Transverse colon (tissue), 4 donors: ENCODE results near the gene BRIP1. TPM values are rescaled to one million over a fixed set of nuclear protein-coding genes. Genes with fewer than 3 reads are reported as not detected.

Experiments used
- DNase-seq: peaks from one replicate; pipeline ENCODE4 v3.0.0-alpha.2; 2019
- H3K27ac ChIP-seq, 4 donors: fragments of 200-600 bp; sonication (generic); 2 replicates each; pipeline ENCODE4 v1.5.1; 2016 to 2018; ENCODE audit warnings: inconsistent platforms in 4 of 4
- H3K27me3 ChIP-seq: fragments of 200-600 bp; sonication (generic); 2 replicates; pipeline ENCODE4 v1.5.1; 2017; ENCODE audit warnings: inconsistent platforms
- H3K36me3 ChIP-seq, 4 donors: fragments of 200-600 bp; sonication (generic); 2 replicates each; pipeline ENCODE4 v1.5.1; 2017 to 2019; ENCODE audit warnings: inconsistent platforms in 4 of 4
- H3K4me1 ChIP-seq, 4 donors: fragments of 200-600 bp; sonication (generic); 2 replicates each; pipeline ENCODE4 v1.5.1; 2017 to 2020; ENCODE audit warnings: inconsistent platforms in 4 of 4
- H3K4me3 ChIP-seq, 4 donors: fragments of 200-600 bp; sonication (generic); 1 replicate in 1 of 4; 2 replicates in 3 of 4; pipeline versions ENCODE4 v1.5.1 to v1.6.1; 2017 to 2019; ENCODE audit warnings: inconsistent platforms in 4 of 4
- H3K9me3 ChIP-seq, 2 donors: fragments of 200-600 bp; sonication (generic); 2 replicates each; pipeline ENCODE4 v1.5.1; 2017 to 2019; ENCODE audit warnings: inconsistent platforms in 2 of 2
- EP300 ChIP-seq: sonication (generic); formaldehyde crosslinking; IDR thresholded peaks from one replicate; pipeline ENCODE4 v1.6.1; 2017; ENCODE audit warnings: antibody characterized with exemption, low read depth
- POLR2A ChIP-seq: fragments of 450-650 bp; IDR thresholded peaks from one replicate; pipeline ENCODE4 v1.6.1; 2016; ENCODE audit warnings: antibody characterized with exemption, mild to moderate bottlenecking, moderate library complexity
- POLR2AphosphoS5 ChIP-seq, 3 donors: sonication (generic); formaldehyde crosslinking; IDR thresholded peaks; one replicate each; pipeline ENCODE4 v1.6.1; 2016; ENCODE audit warnings: antibody characterized with exemption in 3 of 3
- WGBS, 2 donors: methylation state at CpG; one replicate each; pipeline ENCODE4 v1.1.5; 2018; ENCODE audit warnings: low coverage in 1 of 2; 5-methylcytosine and 5-hydroxymethylcytosine counted together
- in situ Hi-C, 4 donors: fragments of 200-750 bp; cut with MboI; loops; one replicate each; pipeline versions ENCODE4 v1.15.0 to v1.15.1; 2017; ENCODE audit warnings: low sequenced_read_pairs in 3 of 4, low pct_ligation_motif_present in 1 of 4, low pct_unique_long_range_greater_than_20kb in 1 of 4
- intact Hi-C: fragments of 100-400 bp; cut with DNase I; formaldehyde crosslinking; loops from one replicate; pipeline ENCODE4 v1.15.1; 2023; ENCODE audit warnings: low total_unique reads
- total RNA-seq, 4 donors: library from RNA; depleted of rRNA; stranded (reverse); fragments of >200 nt; gene quantifications; one replicate each; pipeline ENCODE4 v1.1.0, GENCODE V29; 2016
- TF ChIP-seq, protein P1 (sequence below), 5 experiments: fragments of 200-600 bp in 3 of 5; fragments of 450-650 bp in 2 of 5; sonication (generic) in 3 of 5; IDR thresholded peaks; 1 replicate in 2 of 5; 2 replicates in 3 of 5; pipeline ENCODE4 v1.5.1; 2016 to 2017; ENCODE audit warnings: antibody characterized with exemption in 5 of 5, inconsistent platforms in 3 of 5, mild to moderate bottlenecking in 2 of 5, moderate library complexity in 1 of 5

BRIP1 gene
- total RNA-seq, 4 donors from 2014 or later: 0.80 to 1.9 (median 1.2) TPM

DNA sequence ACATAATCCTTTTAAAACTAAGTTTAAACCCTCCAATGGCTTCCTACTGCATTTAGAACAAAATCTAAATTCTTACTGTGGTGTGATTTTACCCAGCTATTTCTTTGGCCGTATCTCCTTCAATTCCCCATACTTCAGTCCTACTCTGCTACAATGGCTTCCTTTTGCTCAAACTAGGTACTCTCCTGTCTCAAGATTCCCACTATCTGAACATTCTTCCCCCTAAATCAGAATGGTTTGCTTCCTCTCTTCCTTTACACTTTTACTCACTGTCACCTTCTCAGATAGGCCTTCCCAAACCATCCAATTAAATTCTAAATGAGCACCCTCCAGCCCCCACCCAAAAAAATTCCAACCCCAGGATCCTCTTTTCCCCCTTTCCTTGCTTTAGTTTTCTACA is 109.2 kb downstream of the BRIP1 start:
- H3K27ac ChIP-seq: no peak overlapping the region
- H3K27me3 ChIP-seq: no peaks in the 10 kb centered on the region
- H3K4me1 ChIP-seq: no peaks in the 10 kb centered on the region
- no peak for TF ChIP-seq EP300
- TF ChIP-seq, protein P1, sequence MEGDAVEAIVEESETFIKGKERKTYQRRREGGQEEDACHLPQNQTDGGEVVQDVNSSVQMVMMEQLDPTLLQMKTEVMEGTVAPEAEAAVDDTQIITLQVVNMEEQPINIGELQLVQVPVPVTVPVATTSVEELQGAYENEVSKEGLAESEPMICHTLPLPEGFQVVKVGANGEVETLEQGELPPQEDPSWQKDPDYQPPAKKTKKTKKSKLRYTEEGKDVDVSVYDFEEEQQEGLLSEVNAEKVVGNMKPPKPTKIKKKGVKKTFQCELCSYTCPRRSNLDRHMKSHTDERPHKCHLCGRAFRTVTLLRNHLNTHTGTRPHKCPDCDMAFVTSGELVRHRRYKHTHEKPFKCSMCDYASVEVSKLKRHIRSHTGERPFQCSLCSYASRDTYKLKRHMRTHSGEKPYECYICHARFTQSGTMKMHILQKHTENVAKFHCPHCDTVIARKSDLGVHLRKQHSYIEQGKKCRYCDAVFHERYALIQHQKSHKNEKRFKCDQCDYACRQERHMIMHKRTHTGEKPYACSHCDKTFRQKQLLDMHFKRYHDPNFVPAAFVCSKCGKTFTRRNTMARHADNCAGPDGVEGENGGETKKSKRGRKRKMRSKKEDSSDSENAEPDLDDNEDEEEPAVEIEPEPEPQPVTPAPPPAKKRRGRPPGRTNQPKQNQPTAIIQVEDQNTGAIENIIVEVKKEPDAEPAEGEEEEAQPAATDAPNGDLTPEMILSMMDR (IDR thresholded peaks at IDR 0.05): no peak
- no peak for TF ChIP-seq POLR2AphosphoS5 (IDR thresholded peaks at IDR 0.05)
- TF ChIP-seq POLR2A: no peak
- WGBS, 2 donors: 95 to 100% methylated on average over 1 of the region's 1 CpG
- no peak overlapping the region for H3K4me3 ChIP-seq
- no peaks in the 10 kb centered on the region for H3K36me3 ChIP-seq
- intact Hi-C loops: no loop called here
- H3K9me3 ChIP-seq: no peaks in the 10 kb centered on the region
- in situ Hi-C loops: no loop called here
- DNase-seq: no peak

DNA sequence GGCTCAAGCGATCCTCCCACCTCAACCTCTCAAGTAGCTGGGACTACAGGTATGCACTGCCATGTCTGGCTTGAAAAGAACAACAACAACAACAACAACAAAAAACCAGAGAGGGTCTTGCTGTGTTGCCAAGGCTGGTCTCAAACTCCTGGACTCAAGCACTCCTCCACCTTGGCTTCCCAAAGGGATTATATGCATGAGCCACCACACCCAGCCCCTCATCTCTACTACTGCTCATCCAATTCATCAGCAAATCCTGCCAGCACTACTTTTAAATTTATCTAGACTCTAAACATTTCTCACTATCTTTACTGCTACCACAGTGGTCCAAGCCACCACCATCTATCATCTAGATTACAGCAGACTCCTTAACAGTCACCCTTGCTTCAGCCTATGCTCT is 109.6 kb downstream of the BRIP1 start:
- in situ Hi-C loops: no loop called here
- Histone ChIP-seq H3K9me3 (no peaks in the 10 kb centered on the region), H3K27me3 (no peaks in the 10 kb centered on the region), H3K36me3 (no peaks in the 10 kb centered on the region), H3K27ac (no peak overlapping the region), H3K4me3 (no peak overlapping the region), H3K4me1 (no peaks in the 10 kb centered on the region)
- DNase-seq: no peak
- 100% methylated on average over 1 of the region's 1 CpG; no CpG with 5 or more reads in 1 of the 2 donors for WGBS, 2 donors
- no peak for TF ChIP-seq POLR2AphosphoS5 (IDR thresholded peaks at IDR 0.05)
- TF ChIP-seq, protein P1 (IDR thresholded peaks at IDR 0.05): no peak
- no peak for TF ChIP-seq EP300
- no peak for TF ChIP-seq POLR2A
- intact Hi-C loops: no loop called here

DNA sequence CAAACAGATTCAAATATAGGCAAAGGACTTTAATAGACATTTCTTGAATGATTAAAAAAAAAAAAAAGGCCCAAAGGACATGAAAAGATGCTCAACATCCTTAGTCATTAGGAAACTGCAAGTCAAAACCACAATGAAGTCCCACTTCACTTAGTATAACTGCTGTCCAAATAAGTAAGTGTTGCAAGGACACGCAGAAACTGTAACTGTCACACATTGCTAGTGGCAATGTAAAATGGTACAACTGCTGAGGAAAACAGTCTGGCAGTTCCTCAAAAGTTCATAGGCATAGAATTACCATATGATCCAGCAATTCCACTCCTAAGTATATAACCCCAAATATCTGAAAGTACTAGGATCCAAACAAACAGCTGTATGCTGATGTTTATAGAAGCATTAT is 112.7 kb downstream of the BRIP1 start:
- H3K27ac ChIP-seq: no peak overlapping the region
- no peaks in the 10 kb centered on the region for H3K4me1 ChIP-seq
- H3K9me3 ChIP-seq: no peaks in the 10 kb centered on the region
- TF ChIP-seq POLR2AphosphoS5 (IDR thresholded peaks at IDR 0.05) (no peak), EP300 (no peak), POLR2A (no peak)
- TF ChIP-seq, protein P1 (IDR thresholded peaks at IDR 0.05): no peak
- WGBS, 2 donors: 29 to 66% methylated on average over 1 of the region's 1 CpG
- intact Hi-C loops (no loop called here), in situ Hi-C loops (no loop called here)
- DNase-seq: no peak
- H3K27me3 ChIP-seq: no peaks in the 10 kb centered on the region
- no peak overlapping the region for H3K4me3 ChIP-seq
- no peaks in the 10 kb centered on the region for H3K36me3 ChIP-seq

DNA sequence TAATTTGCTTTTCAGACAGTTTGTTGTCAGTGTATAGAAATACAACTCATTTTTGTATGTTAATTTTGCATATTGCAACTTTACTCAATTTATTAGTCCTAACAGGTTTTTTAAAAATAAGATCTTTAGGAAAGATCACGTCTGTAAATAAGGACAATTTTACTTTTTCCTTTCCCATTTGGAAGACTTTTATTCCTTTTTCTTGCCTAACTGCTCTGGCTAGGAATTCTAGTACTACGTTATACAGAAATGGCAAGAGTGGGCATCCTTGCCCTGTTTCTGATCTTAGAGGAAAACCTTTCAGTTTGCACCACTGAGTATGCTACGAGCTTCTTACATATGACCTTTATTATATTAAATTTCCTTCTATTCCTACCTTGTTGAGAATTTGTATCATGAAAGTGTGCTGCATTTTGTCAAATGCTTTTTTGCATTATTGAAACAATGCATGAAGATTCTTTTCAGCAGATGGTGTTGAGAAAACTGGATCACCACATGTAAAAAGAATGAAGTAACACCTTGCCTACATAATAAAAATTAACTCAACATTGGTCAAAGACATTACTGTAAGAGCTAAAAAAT is 113.4 kb downstream of the BRIP1 start:
- intact Hi-C loops: no loop called here
- TF ChIP-seq EP300 (no peak), POLR2A (no peak), POLR2AphosphoS5 (IDR thresholded peaks at IDR 0.05) (no peak)
- TF ChIP-seq, protein P1 (IDR thresholded peaks at IDR 0.05): no peak
- H3K9me3 ChIP-seq: no peaks in the 10 kb centered on the region
- in situ Hi-C loops: loop anchor here in 1 of 4 donors (25.0 kb wide), 1 partner anchor 87 kb away; no protein-coding TSS in a partner anchor
- 96 to 100% methylated on average over 3 of the region's 3 CpGs for WGBS, 2 donors
- no peak overlapping the region for H3K27ac ChIP-seq
- H3K36me3 ChIP-seq: no peaks in the 10 kb centered on the region
- no peaks in the 10 kb centered on the region for H3K4me1 ChIP-seq
- DNase-seq: no peak
- H3K4me3 ChIP-seq: no peak overlapping the region
- no peaks in the 10 kb centered on the region for H3K27me3 ChIP-seq
